ENCODE measurements around the gene RPL21. TPM values are rescaled to one million over a fixed set of nuclear protein-coding genes. Genes with fewer than 3 reads are reported as not detected.

RPL21 gene
- total and polyA plus RNA-seq, 12 donors: 400 to 1,800 (median 793) TPM

DNA sequence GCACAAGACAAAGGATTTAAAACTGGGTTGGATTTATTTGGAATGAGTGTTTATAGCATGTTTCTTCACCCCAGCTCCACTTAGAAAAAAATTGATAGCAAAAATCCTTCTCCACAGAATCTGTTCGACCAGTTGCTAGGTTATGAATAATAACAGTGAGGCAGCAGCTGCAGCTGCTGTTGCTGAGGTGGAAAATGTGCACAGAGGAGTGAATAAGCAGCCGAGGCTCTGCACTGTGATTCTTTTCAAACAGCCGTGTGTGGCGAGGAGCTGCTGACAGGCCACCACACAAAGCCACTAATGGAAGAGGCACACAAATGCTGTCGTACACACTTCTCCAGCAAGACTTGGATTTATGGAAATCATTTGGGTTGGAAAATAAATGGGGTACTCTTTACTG lies 12.8 kb downstream of the RPL21 start:
- peak in 5 of 7 donors; percentile 37 to 80 (median 51) for DNase-seq
- no peaks in the 10 kb centered on the region for H3K9me3 ChIP-seq (replicated peaks in 1 of 3)
- WGBS, 4 donors: 34 to 38% (median 37%) methylated on average over 5 of the region's 5 CpGs
- H3K27me3 ChIP-seq: no peaks in the 10 kb centered on the region
- no peak overlapping the region for H3K4me3 ChIP-seq
- H3K36me3 ChIP-seq (replicated peaks in 1 of 2): no peaks in the 10 kb centered on the region
- intact Hi-C loops (cut with DNase I): no loop called here
- peak overlapping the region in 4 of 5 donors; percentile 18 to 43 (median 22) for H3K27ac ChIP-seq
- TF ChIP-seq, protein P1, sequence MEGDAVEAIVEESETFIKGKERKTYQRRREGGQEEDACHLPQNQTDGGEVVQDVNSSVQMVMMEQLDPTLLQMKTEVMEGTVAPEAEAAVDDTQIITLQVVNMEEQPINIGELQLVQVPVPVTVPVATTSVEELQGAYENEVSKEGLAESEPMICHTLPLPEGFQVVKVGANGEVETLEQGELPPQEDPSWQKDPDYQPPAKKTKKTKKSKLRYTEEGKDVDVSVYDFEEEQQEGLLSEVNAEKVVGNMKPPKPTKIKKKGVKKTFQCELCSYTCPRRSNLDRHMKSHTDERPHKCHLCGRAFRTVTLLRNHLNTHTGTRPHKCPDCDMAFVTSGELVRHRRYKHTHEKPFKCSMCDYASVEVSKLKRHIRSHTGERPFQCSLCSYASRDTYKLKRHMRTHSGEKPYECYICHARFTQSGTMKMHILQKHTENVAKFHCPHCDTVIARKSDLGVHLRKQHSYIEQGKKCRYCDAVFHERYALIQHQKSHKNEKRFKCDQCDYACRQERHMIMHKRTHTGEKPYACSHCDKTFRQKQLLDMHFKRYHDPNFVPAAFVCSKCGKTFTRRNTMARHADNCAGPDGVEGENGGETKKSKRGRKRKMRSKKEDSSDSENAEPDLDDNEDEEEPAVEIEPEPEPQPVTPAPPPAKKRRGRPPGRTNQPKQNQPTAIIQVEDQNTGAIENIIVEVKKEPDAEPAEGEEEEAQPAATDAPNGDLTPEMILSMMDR (IDR thresholded peaks at IDR 0.05): no peak
- TF ChIP-seq POLR2A (IDR thresholded peaks at IDR 0.05): no peak
- peaks cover 0 to 36% of the 10 kb centered on the region in 2 donors for H3K4me1 ChIP-seq (replicated peaks in 1 of 2)

DNA sequence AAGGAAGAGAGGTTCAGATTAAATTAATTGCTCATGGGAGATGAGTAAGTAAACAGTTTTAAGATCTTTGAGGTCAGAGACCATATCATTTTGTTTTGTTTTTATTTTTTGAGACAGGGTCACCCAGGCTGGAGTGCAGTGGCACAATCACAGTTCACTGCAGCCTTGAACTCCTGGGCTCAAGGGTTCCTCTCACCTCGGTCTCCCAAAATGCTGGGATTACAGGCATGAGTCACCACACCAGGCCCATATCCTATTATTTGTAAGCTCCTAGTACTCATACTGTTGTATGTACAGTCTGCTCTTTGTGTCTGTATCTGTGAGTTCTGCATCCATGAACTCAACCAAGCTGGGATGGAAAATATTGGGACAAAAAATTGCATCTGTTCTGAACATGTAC lies 13.3 kb downstream of the RPL21 start:
- Histone ChIP-seq H3K4me3 (no peak overlapping the region), H3K27me3 (no peaks in the 10 kb centered on the region), H3K27ac (peak overlapping the region in 4 of 5 donors; percentile 18 to 43 (median 22)), H3K9me3 (replicated peaks in 1 of 3) (no peaks in the 10 kb centered on the region), H3K36me3 (replicated peaks in 1 of 2) (no peaks in the 10 kb centered on the region), H3K4me1 (replicated peaks in 1 of 2) (peaks cover 0 to 36% of the 10 kb centered on the region in 2 donors)
- no peak for TF ChIP-seq POLR2A (IDR thresholded peaks at IDR 0.05)
- TF ChIP-seq, protein P1 (IDR thresholded peaks at IDR 0.05): no peak
- DNase-seq: peak in 4 of 7 donors; percentile 24 to 65 (median 40)
- WGBS, 4 donors: 15 to 43% (median 32%) methylated on average over 1 of the region's 1 CpG
- intact Hi-C loops (cut with DNase I): no loop called here

DNA sequence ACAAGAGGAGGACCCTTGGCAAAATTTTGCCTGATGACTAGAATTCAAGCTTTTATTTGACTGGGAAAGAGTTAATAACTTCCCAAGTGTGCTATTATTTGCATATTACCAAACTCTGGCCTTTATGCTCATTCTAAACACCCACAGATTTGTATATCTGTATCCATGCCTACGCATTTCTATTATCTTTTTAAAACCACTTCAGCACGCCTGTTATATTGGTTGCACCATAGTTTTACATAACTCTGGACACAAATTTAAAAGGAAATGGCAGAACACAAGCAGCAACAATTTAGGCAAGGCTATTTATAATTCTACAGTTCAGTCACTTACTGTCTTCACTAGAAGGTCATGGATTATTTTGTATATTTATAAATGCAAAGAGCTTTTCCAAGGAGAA lies 15.6 kb downstream of the RPL21 start:
- H3K27ac ChIP-seq: no peak overlapping the region

DNA sequence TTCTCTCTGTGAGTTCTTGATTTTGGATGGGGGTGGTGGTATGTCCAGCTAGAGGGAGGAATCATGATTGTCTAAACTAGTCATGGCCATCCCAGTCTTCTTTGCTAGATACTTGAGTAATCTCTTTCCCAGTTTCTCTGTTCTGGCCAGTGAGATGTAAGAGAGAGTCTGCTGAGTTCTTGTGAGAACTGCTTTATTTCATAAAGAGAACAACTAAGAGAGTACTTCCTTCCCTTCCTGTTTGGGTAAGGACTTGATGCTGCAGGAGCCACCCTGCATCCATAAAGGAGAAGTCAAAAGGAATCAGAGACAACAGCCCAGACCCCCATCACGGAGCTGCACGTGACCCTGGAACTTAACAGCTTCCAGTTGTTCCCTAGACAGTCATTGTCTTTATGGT lies 16.2 kb downstream of the RPL21 start:
- H3K4me3 ChIP-seq: no peak overlapping the region
- no peaks in the 10 kb centered on the region for H3K36me3 ChIP-seq (replicated peaks in 1 of 2)
- peaks cover 7 to 29% of the 10 kb centered on the region in 2 donors for H3K4me1 ChIP-seq (replicated peaks in 1 of 2)
- H3K27me3 ChIP-seq: no peaks in the 10 kb centered on the region
- no peak overlapping the region for H3K27ac ChIP-seq
- TF ChIP-seq, protein P1 (IDR thresholded peaks at IDR 0.05): no peak
- no peak for TF ChIP-seq POLR2A (IDR thresholded peaks at IDR 0.05)
- no peak for DNase-seq
- intact Hi-C loops (cut with DNase I): no loop called here
- H3K9me3 ChIP-seq (replicated peaks in 1 of 3): no peaks in the 10 kb centered on the region
- 61 to 86% (median 74%) methylated on average over 2 of the region's 2 CpGs for WGBS, 4 donors

More for the DNA sequence above, 15.6 kb downstream of the RPL21 start:
- TF ChIP-seq, protein P1 (IDR thresholded peaks at IDR 0.05): no peak
- no peak for TF ChIP-seq POLR2A (IDR thresholded peaks at IDR 0.05)
- no peak overlapping the region for H3K4me3 ChIP-seq
- DNase-seq: no peak
- H3K9me3 ChIP-seq (replicated peaks in 1 of 3): no peaks in the 10 kb centered on the region
- no peaks in the 10 kb centered on the region for H3K27me3 ChIP-seq
- H3K36me3 ChIP-seq (replicated peaks in 1 of 2): no peaks in the 10 kb centered on the region
- whole genome bisulfite sequencing, 4 donors: 61 to 73% (median 70%) methylated on average over 2 of the region's 2 CpGs
- peaks cover 7 to 29% of the 10 kb centered on the region in 2 donors for H3K4me1 ChIP-seq (replicated peaks in 1 of 2)
- intact Hi-C loops (cut with DNase I): no loop called here
